ENCODE measurements around the gene GDNF.

- TF ChIP-seq EZH2 (IDR thresholded peaks at IDR 0.05; ENCODE audit: borderline replicate concordance, low read length) (no peak), CTCF (IDR thresholded peaks at IDR 0.05; ENCODE audit: low read length) (no peak)
Measured at GRCh38 chr5:37886242-37886905, 46.5 kb upstream of the GDNF start.
